ENCODE data around the gene GATD1.

Gene GATD1

DNA sequence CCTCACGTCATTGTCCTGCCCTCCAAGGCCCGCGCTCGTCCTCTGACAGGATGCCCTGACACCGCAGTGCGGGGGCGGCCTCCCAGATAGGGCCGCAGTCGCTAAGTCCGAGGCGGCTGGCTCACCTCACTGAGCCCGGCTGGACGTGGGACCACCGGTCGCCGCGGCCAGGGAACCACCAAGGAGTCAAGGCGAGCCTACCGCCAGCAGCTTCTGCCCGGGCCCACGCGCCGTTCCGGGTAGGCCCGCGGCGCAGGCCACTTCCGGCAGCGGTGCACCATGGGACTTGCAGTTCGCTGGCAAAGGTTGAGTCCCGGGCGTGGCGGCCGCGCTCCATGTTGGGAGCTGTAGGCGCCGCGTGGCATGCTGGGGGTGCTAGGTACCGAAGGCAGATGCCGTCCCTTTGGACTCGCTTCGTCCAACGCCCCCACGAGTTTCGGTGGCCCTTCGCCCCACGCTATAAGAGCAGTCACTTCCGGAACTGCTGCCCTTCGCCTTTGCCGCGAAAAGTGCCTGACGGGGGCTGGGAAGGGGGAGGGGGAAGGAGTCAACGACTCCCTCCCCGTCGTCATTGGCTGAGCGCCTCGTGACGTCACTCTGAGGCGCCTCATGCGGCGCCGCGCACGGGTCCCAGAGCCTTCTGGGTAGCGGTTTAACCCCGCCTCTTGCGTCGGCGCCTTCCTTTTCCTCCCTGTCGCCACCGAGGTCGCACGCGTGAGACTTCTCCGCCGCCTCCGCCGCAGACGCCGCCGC, 32.2 kb upstream of the GATD1 start, which contains the start of gene RPLP2:
TSS of gene RPLP2 (plus strand) at position 681 of the 753 bp plus-strand sequence. CDS start 268 bp downstream, outside the sequence.
- Histone ChIP-seq H3K4me2 (ENCODE audit: low read depth, low read length) (peak within 1 kb of the TSS; percentile 95), H3F3A (ENCODE audit: insufficient read depth, low read length) (peaks cover 51% of the 10 kb centered on the region), H3K4me3 (ENCODE audit: low read length) (peak within 1 kb of the TSS; percentile 100), H3K36me3 (replicated peaks; ENCODE audit: insufficient read depth, low read length) (peaks cover 15% of the 10 kb centered on the region), H3K27me3 (replicated peaks; ENCODE audit: insufficient read depth, low read length) (no peaks in the 10 kb centered on the region), H3K4me1 (ENCODE audit: low read length) (peaks cover 13% of the 10 kb centered on the region), H3K9me2 (replicated peaks; ENCODE audit: insufficient read depth, low read length) (no peaks in the 10 kb centered on the region), H2AFZ (ENCODE audit: low read length) (peak within 1 kb of the TSS; percentile 95), H3K9ac (ENCODE audit: low read length) (peak within 1 kb of the TSS; percentile 96), H3K79me2 (ENCODE audit: low read length) (peaks cover 54% of the 10 kb centered on the region), H3K27ac (ENCODE audit: low read length) (peak within 1 kb of the TSS; percentile 96), H3K9me3 (replicated peaks; ENCODE audit: insufficient read depth, low read length) (no peaks in the 10 kb centered on the region), H4K20me1 (ENCODE audit: insufficient read depth, low read length) (peaks cover 15% of the 10 kb centered on the region)
- no peak for TF ChIP-seq EZH2 (optimal IDR thresholded peaks at IDR 0.05; ENCODE audit: low read depth, low read length)
- TF ChIP-seq, protein P1, sequence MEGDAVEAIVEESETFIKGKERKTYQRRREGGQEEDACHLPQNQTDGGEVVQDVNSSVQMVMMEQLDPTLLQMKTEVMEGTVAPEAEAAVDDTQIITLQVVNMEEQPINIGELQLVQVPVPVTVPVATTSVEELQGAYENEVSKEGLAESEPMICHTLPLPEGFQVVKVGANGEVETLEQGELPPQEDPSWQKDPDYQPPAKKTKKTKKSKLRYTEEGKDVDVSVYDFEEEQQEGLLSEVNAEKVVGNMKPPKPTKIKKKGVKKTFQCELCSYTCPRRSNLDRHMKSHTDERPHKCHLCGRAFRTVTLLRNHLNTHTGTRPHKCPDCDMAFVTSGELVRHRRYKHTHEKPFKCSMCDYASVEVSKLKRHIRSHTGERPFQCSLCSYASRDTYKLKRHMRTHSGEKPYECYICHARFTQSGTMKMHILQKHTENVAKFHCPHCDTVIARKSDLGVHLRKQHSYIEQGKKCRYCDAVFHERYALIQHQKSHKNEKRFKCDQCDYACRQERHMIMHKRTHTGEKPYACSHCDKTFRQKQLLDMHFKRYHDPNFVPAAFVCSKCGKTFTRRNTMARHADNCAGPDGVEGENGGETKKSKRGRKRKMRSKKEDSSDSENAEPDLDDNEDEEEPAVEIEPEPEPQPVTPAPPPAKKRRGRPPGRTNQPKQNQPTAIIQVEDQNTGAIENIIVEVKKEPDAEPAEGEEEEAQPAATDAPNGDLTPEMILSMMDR (IDR thresholded peaks at IDR 0.05; ENCODE audit: low read length) = no peak
- no peak for TF ChIP-seq EZH2phosphoT487 (IDR thresholded peaks at IDR 0.05; ENCODE audit: low read length)
- peak; percentile 98 for DNase-seq

DNA sequence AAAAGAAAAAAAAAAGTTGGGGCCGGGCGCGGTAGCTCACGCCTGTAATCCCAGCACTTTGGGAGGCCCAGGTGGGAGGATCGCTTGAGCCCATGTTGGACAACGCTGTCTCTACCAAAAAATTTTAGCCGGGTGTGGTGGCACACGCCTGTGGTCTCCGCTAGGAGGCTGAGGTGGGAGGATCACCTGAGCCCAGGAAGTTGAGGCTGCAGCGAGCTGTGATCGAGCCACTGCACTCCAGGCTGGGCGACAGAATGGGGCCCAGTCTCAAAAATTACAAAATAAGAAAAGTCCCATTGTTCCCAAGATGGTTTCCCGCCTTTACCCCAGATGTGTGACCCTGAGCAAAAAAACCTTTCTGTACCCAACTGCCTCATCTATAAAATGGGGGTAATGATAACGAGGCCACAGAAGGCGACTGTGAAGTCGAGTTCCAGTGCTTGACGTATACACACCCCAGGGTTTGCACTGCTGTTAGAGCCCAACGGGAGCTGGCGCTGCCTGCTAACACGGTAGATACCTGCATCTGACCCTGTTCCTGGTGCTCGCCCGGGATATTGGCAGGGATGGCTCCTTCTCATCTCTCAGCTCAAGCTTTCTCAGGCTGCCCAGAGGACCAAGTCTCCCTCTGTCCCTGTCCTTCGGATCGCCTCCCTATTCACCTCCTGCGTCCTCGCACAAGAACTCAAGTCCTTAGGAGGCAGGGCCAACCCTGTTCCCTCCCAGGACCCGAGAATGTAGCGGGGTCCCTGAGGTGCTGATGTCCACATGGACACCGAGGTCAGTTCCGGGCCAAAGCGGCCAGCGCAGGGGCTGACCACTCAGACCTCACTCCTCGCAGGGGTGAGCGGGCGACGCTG, 31.4 kb upstream of the GATD1 start:
- Histone ChIP-seq H3K9me2 (replicated peaks; ENCODE audit: insufficient read depth, low read length) (no peaks in the 10 kb centered on the region), H3K9ac (ENCODE audit: low read length) (peak overlapping the region; percentile 96), H3K36me3 (replicated peaks; ENCODE audit: insufficient read depth, low read length) (peaks cover 15% of the 10 kb centered on the region), H3F3A (ENCODE audit: insufficient read depth, low read length) (peaks cover 46% of the 10 kb centered on the region), H3K27ac (ENCODE audit: low read length) (peak overlapping the region; percentile 96), H3K27me3 (replicated peaks; ENCODE audit: insufficient read depth, low read length) (no peaks in the 10 kb centered on the region), H3K4me2 (ENCODE audit: low read depth, low read length) (peak overlapping the region; percentile 95), H3K4me3 (ENCODE audit: low read length) (peak overlapping the region; percentile 100), H4K20me1 (ENCODE audit: insufficient read depth, low read length) (peaks cover 15% of the 10 kb centered on the region), H2AFZ (ENCODE audit: low read length) (peak overlapping the region; percentile 95), H3K4me1 (ENCODE audit: low read length) (peaks cover 17% of the 10 kb centered on the region), H3K9me3 (replicated peaks; ENCODE audit: insufficient read depth, low read length) (no peaks in the 10 kb centered on the region), H3K79me2 (ENCODE audit: low read length) (peaks cover 62% of the 10 kb centered on the region)
- peak; percentile 45 for DNase-seq
- TF ChIP-seq EZH2phosphoT487 (IDR thresholded peaks at IDR 0.05; ENCODE audit: low read length) (no peak), EZH2 (optimal IDR thresholded peaks at IDR 0.05; ENCODE audit: low read depth, low read length) (no peak)
- TF ChIP-seq, protein P1 (IDR thresholded peaks at IDR 0.05; ENCODE audit: low read length) = peak; percentile 11; the same call in 1 of the 2 replicates

DNA sequence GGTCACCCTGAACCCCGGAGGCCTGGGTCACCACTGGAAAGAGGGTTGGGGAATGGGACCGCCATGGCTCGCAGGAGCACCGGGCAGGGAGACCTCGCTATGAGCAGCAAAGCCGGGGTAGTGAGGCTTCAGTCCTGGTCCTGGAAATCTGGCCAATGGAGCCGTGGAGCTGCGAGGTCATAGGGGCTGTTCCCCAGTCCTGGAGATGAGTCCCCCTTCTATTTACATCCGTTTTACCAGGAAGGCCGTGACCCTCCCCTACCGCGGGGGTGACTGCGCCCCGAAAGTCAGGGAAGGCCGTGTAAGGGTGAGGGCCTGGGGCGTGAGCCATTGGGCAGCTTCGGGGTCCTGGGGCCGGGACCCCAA, 27.3 kb upstream of the GATD1 start:
- Histone ChIP-seq H3K79me2 (ENCODE audit: low read length) (peaks cover 45% of the 10 kb centered on the region), H3K4me2 (ENCODE audit: low read depth, low read length) (peak overlapping the region; percentile 98), H2AFZ (ENCODE audit: low read length) (peak overlapping the region; percentile 74), H3K4me1 (ENCODE audit: low read length) (peaks cover 8% of the 10 kb centered on the region; the same call in 1 of the 2 replicates), H3K9me2 (replicated peaks; ENCODE audit: insufficient read depth, low read length) (no peaks in the 10 kb centered on the region), H3K9ac (ENCODE audit: low read length) (peak overlapping the region; percentile 85), H3K9me3 (replicated peaks; ENCODE audit: insufficient read depth, low read length) (no peaks in the 10 kb centered on the region), H3F3A (ENCODE audit: insufficient read depth, low read length) (peaks cover 12% of the 10 kb centered on the region; the same call in 1 of the 2 replicates), H3K27me3 (replicated peaks; ENCODE audit: insufficient read depth, low read length) (no peaks in the 10 kb centered on the region), H4K20me1 (ENCODE audit: insufficient read depth, low read length) (no peaks in the 10 kb centered on the region), H3K36me3 (replicated peaks; ENCODE audit: insufficient read depth, low read length) (no peaks in the 10 kb centered on the region), H3K27ac (ENCODE audit: low read length) (peak overlapping the region; percentile 18; the same call in 1 of the 2 replicates), H3K4me3 (ENCODE audit: low read length) (peak overlapping the region; percentile 95)
- TF ChIP-seq, protein P1 (IDR thresholded peaks at IDR 0.05; ENCODE audit: low read length) = no peak
- TF ChIP-seq EZH2 (optimal IDR thresholded peaks at IDR 0.05; ENCODE audit: low read depth, low read length) = no peak
- no peak for TF ChIP-seq EZH2phosphoT487 (IDR thresholded peaks at IDR 0.05; ENCODE audit: low read length)
- DNase-seq = no peak

Measured in MM.1S (cell line).